A673 (cell line): ENCODE measurements around the gene PUS7. TPM values are rescaled to one million over a fixed set of nuclear protein-coding genes. Genes with fewer than 3 reads are reported as not detected.
A peak's percentile ranks its signal among the peaks of the same experiment; 100 is the strongest.

ENCODE experiments used
- BruUV-seq: library from RNA; stranded (reverse); fragments of 400-500 nt; replicated peaks from 2 replicates; lab custom pipeline; 2021; lab: Mats Ljungman, UMichigan
- CTCF ChIA-PET: fragments of 300-600 bp; sonication (Branson Sonifier 250); formaldehyde crosslinking; loops from one replicate; lab custom pipeline; 2022; ENCODE audit warnings: antibody characterized with exemption; lab: Charles Lee
- POLR2A ChIA-PET: fragments of 300-600 bp; sonication (Branson Sonifier 250); formaldehyde crosslinking; loops from one replicate; lab custom pipeline; 2022; ENCODE audit warnings: antibody characterized with exemption; ENCODE audit not compliant: low non-redundant PET; lab: Charles Lee
- DNase-seq: peaks from one replicate; pipeline ENCODE4 v3.0.0-alpha.2; 2015; ENCODE audit warnings: low spot score
- H3K27ac ChIP-seq: fragments of 200-600 bp; sonication (generic); 2 replicates; pipeline ENCODE4 v1.5.1; 2016; ENCODE audit warnings: mixed run types, low read depth, mild to moderate bottlenecking, mixed read lengths, antibody characterized with exemption, low read length; ENCODE audit not compliant: poor library complexity, severe bottlenecking
- H3K27me3 ChIP-seq: fragments of 200-600 bp; sonication (generic); replicated peaks from 2 replicates; pipeline ENCODE4 v1.6.1; 2017; ENCODE audit warnings: mixed run types, low read depth, mild to moderate bottlenecking, mixed read lengths, antibody characterized with exemption, low read length; ENCODE audit not compliant: insufficient read depth, poor library complexity
- H3K36me3 ChIP-seq: fragments of 200-600 bp; sonication (generic); 2 replicates; pipeline ENCODE4 v1.6.1; 2016; ENCODE audit warnings: mixed run types, mild to moderate bottlenecking, mixed read lengths, antibody characterized with exemption, low read length; ENCODE audit not compliant: insufficient read depth, poor library complexity, severe bottlenecking
- H3K4me1 ChIP-seq: fragments of 200-600 bp; sonication (generic); 2 replicates; pipeline ENCODE4 v1.6.1; 2017; ENCODE audit warnings: mixed run types, mild to moderate bottlenecking, mixed read lengths, antibody characterized with exemption, low read length; ENCODE audit not compliant: insufficient read depth, poor library complexity, severe bottlenecking
- H3K4me3 ChIP-seq: fragments of 200-600 bp; sonication (generic); 2 replicates; pipeline ENCODE4 v1.5.1; 2016; ENCODE audit warnings: low read depth, mixed run types, mild to moderate bottlenecking, mixed read lengths, low read length; ENCODE audit not compliant: poor library complexity, severe bottlenecking
- H3K9me3 ChIP-seq: fragments of 200-600 bp; sonication (generic); 2 replicates; pipeline ENCODE4 v1.6.1; 2016; ENCODE audit warnings: mixed run types, low read depth, mild to moderate bottlenecking, mixed read lengths, antibody characterized with exemption, low read length; ENCODE audit not compliant: poor library complexity, severe bottlenecking
- EZH2 ChIP-seq: fragments of 200-600 bp; sonication (generic); IDR thresholded peaks from 2 replicates; pipeline ENCODE4 v1.6.1; 2017; ENCODE audit warnings: borderline replicate concordance, low read depth, mild to moderate bottlenecking, mixed read lengths, antibody characterized with exemption, low read length; ENCODE audit not compliant: poor library complexity, severe bottlenecking
- intact Hi-C: fragments of 100-400 bp; cut with micrococcal nuclease; formaldehyde crosslinking; loops from one replicate; pipeline ENCODE4 v1.10.0; 2022; ENCODE audit not compliant: unreplicated experiment
- total RNA-seq: library from RNA; stranded (reverse); gene quantifications from 2 replicates; pipeline ENCODE4 v1.2.3, GENCODE V29; 2021
- TF ChIP-seq, protein P1 (sequence below): fragments of 300-800, 200-600 bp; sonication (generic); conservative IDR thresholded peaks from 2 replicates; pipeline ENCODE4 v1.5.1; 2017; ENCODE audit warnings: low read depth, mild to moderate bottlenecking, antibody characterized with exemption, low read length, moderate library complexity, mixed read lengths

Gene PUS7
- total RNA-seq, 1 experiment from 2014 or later: 40.8 TPM

GRCh38 chr7:105493196-105493922 is 28.7 kb downstream of the PUS7 start:
- no peak overlapping the region for H3K27ac ChIP-seq
- intact Hi-C loops: loop anchor here (5.0 kb wide), 1 partner anchor 659 kb away; no protein-coding TSS in a partner anchor
- no peaks in the 10 kb centered on the region for H3K9me3 ChIP-seq
- H3K4me1 ChIP-seq: no peaks in the 10 kb centered on the region
- BruUV-seq: no TSS peak
- peaks cover 3% of the 10 kb centered on the region for H3K36me3 ChIP-seq
- H3K4me3 ChIP-seq: no peak overlapping the region
- H3K27me3 ChIP-seq: no peaks in the 10 kb centered on the region
- POLR2A ChIA-PET: no interaction called here
- DNase-seq: no peak
- CTCF ChIA-PET: no interaction called here
- no peak for TF ChIP-seq EZH2
- TF ChIP-seq, protein P1, sequence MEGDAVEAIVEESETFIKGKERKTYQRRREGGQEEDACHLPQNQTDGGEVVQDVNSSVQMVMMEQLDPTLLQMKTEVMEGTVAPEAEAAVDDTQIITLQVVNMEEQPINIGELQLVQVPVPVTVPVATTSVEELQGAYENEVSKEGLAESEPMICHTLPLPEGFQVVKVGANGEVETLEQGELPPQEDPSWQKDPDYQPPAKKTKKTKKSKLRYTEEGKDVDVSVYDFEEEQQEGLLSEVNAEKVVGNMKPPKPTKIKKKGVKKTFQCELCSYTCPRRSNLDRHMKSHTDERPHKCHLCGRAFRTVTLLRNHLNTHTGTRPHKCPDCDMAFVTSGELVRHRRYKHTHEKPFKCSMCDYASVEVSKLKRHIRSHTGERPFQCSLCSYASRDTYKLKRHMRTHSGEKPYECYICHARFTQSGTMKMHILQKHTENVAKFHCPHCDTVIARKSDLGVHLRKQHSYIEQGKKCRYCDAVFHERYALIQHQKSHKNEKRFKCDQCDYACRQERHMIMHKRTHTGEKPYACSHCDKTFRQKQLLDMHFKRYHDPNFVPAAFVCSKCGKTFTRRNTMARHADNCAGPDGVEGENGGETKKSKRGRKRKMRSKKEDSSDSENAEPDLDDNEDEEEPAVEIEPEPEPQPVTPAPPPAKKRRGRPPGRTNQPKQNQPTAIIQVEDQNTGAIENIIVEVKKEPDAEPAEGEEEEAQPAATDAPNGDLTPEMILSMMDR: no peak

DNA sequence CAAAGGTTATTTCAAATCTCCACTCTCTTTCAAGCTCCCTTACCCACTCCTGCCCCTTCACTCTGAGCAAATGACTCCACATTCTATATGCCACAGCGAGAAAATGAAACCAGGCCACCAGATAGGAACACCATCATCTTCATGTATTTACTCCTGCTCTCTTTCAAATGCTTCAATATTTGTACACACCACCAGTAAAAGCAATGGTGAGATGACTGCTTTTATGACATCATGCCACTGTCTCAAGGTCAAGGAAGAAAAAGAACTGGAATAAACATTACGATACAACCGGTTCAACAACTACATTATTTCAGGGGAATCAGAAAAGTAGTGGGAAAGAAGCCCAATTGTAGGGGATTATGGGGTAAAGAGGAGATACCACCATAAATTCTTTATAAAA is 32.7 kb downstream of the PUS7 start:
- CTCF ChIA-PET: interaction anchor here (0.6 kb wide), 1 partner anchor 606 kb away, joined by 5 read pairs; no protein-coding TSS in a partner anchor

GRCh38 chr7:105487579-105488571 is 34.2 kb downstream of the PUS7 start:
- Histone ChIP-seq H3K4me3 (no peak overlapping the region), H3K27ac (no peak overlapping the region)
- intact Hi-C loops: loop anchor here (2.0 to 5.0 kb wide), 3 partner anchors 57 to 566 kb away; no protein-coding TSS in a partner anchor

More for the DNA sequence above, 32.7 kb downstream of the PUS7 start:
- intact Hi-C loops: loop anchor here (2.0 to 5.0 kb wide), 3 partner anchors 59 to 567 kb away; no protein-coding TSS in a partner anchor
- TF ChIP-seq, protein P1: no peak
- TF ChIP-seq EZH2: no peak
- no peaks in the 10 kb centered on the region for H3K9me3 ChIP-seq
- no peak overlapping the region for H3K4me3 ChIP-seq
- no TSS peak for BruUV-seq
- POLR2A ChIA-PET: no interaction called here
- H3K27me3 ChIP-seq: no peaks in the 10 kb centered on the region
- no peak overlapping the region for H3K27ac ChIP-seq
- H3K36me3 ChIP-seq: peaks cover 13% of the 10 kb centered on the region
- H3K4me1 ChIP-seq: peaks cover 3% of the 10 kb centered on the region
- no peak for DNase-seq

More at GRCh38 chr7:105487579-105488571, 34.2 kb downstream of the PUS7 start:
- H3K27me3 ChIP-seq: no peaks in the 10 kb centered on the region
- DNase-seq: peak; percentile 55
- TF ChIP-seq EZH2: no peak
- TF ChIP-seq, protein P1: peak; percentile 59
- CTCF ChIA-PET: no interaction called here
- no TSS peak for BruUV-seq
- no peaks in the 10 kb centered on the region for H3K9me3 ChIP-seq
- peaks cover 10% of the 10 kb centered on the region for H3K36me3 ChIP-seq
- H3K4me1 ChIP-seq: peaks cover 3% of the 10 kb centered on the region
- POLR2A ChIA-PET: no interaction called here
